Vagina (tissue), 2 donors: Measurements from ENCODE around the gene PNLIPRP2. TPM values are rescaled to one million over a fixed set of nuclear protein-coding genes. Genes with fewer than 3 reads are reported as not detected.

ENCODE experiments used
- DNase-seq, 2 donors: peaks; one replicate each; pipeline ENCODE4 v3.0.0-alpha.2; 2017; ENCODE audit errors: extremely low spot score in 2 of 2
- H3K27ac ChIP-seq: fragments of 200-600 bp; sonication (generic); one replicate; pipeline ENCODE4 v1.5.1; 2019
- H3K27me3 ChIP-seq: fragments of 200-600 bp; sonication (generic); one replicate; pipeline ENCODE4 v1.5.1; 2019
- H3K36me3 ChIP-seq, 2 donors: fragments of 200-600 bp; sonication (generic); one replicate each; pipeline ENCODE4 v1.5.1; 2017 to 2019
- H3K4me1 ChIP-seq: fragments of 200-600 bp; sonication (generic); one replicate; pipeline ENCODE4 v1.5.1; 2019
- H3K4me3 ChIP-seq, 2 donors: fragments of 200-600 bp; sonication (generic); 1 replicate in 1 of 2; 2 replicates in 1 of 2; pipeline ENCODE4 v1.5.1; 2016 to 2019
- H3K9me3 ChIP-seq: fragments of 200-600 bp; sonication (generic); one replicate; pipeline ENCODE4 v1.5.1; 2019
- POLR2A ChIP-seq, 2 donors: fragments of 450-650 bp; IDR thresholded peaks; one replicate each; pipeline ENCODE4 v1.6.1; 2017; ENCODE audit warnings: antibody characterized with exemption in 2 of 2, mild to moderate bottlenecking in 2 of 2, moderate library complexity in 2 of 2
- POLR2AphosphoS5 ChIP-seq, 2 donors: sonication (generic); formaldehyde crosslinking; IDR thresholded peaks; one replicate each; pipeline ENCODE4 v1.9.0; 2017; ENCODE audit warnings: antibody characterized with exemption in 2 of 2, mild to moderate bottlenecking in 2 of 2, low read depth in 1 of 2; ENCODE audit not compliant: insufficient read depth in 1 of 2
- intact Hi-C: fragments of 100-400 bp; cut with DNase I; formaldehyde crosslinking; loops from one replicate; pipeline ENCODE4 v1.15.1; 2023
- total RNA-seq: library from RNA; depleted of rRNA; stranded (reverse); fragments of >200 nt; gene quantifications from one replicate; pipeline ENCODE4 v1.2.3, GENCODE V29; 2016
- TF ChIP-seq, protein P1 (sequence below), 3 experiments: fragments of 450-650 bp in 2 of 3; fragments of 200-600 bp in 1 of 3; sonication (generic) in 1 of 3; IDR thresholded peaks; one replicate each; pipeline ENCODE4 v1.5.1; 2017 to 2019; ENCODE audit warnings: antibody characterized with exemption in 3 of 3, mild to moderate bottlenecking in 2 of 3, moderate library complexity in 2 of 3

Gene PNLIPRP2
- total RNA-seq, 1 donor from 2014 or later = not detected

DNA sequence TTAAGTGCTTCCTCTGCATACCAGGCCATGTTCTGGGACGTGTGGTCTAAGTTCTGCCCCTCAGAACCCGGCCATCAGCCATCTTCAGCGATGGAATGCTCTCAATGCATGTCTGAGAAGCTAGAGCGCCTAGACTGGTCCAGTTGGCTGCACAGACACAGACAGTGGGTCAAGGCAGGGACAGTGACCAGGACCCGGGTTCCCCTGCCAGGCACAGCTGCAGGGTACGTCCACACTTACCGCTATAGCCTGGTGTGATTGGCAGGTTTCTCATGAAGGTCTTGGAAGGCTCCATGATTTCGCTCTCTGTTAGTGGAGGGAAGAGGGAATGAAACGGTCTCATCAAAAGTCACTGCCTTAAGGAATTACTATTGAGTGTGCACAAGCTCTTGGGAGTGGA, 47.3 kb downstream of the PNLIPRP2 start:
- H3K4me1 ChIP-seq = peaks cover 8% of the 10 kb centered on the region
- no peaks in the 10 kb centered on the region for H3K9me3 ChIP-seq
- H3K27ac ChIP-seq = no peak overlapping the region
- no peaks in the 10 kb centered on the region for H3K27me3 ChIP-seq
- TF ChIP-seq, protein P1, sequence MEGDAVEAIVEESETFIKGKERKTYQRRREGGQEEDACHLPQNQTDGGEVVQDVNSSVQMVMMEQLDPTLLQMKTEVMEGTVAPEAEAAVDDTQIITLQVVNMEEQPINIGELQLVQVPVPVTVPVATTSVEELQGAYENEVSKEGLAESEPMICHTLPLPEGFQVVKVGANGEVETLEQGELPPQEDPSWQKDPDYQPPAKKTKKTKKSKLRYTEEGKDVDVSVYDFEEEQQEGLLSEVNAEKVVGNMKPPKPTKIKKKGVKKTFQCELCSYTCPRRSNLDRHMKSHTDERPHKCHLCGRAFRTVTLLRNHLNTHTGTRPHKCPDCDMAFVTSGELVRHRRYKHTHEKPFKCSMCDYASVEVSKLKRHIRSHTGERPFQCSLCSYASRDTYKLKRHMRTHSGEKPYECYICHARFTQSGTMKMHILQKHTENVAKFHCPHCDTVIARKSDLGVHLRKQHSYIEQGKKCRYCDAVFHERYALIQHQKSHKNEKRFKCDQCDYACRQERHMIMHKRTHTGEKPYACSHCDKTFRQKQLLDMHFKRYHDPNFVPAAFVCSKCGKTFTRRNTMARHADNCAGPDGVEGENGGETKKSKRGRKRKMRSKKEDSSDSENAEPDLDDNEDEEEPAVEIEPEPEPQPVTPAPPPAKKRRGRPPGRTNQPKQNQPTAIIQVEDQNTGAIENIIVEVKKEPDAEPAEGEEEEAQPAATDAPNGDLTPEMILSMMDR (IDR thresholded peaks at IDR 0.05) = no peak
- H3K36me3 ChIP-seq = no peaks in the 10 kb centered on the region
- peak in 1 of 2 donors; percentile 82 for DNase-seq
- no peak overlapping the region for H3K4me3 ChIP-seq
- intact Hi-C loops = no loop called here

DNA sequence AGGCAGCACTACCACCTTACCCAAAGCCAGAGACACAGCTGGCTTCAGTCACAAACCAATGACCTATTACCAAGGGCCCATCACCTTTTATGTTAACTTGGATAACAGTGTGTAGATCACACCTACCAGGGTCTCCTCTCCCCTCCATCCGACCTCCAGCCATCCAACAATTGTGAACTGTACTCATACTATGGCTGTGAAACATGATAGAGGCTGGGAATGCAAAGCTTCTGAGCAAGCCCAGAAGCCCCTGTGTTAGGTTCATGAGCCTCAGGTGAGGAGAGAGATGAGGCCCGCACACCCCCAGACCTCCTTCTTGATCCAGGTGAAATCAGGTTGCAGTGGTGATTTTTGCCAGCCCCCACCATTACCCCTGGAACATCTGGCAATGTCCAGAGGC, 47.7 kb downstream of the PNLIPRP2 start:
- H3K9me3 ChIP-seq = no peaks in the 10 kb centered on the region
- peak; percentile 58 to 75 for DNase-seq
- no peak overlapping the region for H3K4me3 ChIP-seq
- no peaks in the 10 kb centered on the region for H3K27me3 ChIP-seq
- intact Hi-C loops = no loop called here
- H3K27ac ChIP-seq = no peak overlapping the region
- no peaks in the 10 kb centered on the region for H3K36me3 ChIP-seq
- TF ChIP-seq POLR2AphosphoS5 (IDR thresholded peaks at IDR 0.05; ENCODE audit: insufficient read depth in 1 of 2, low read depth in 1 of 2) = no peak
- TF ChIP-seq, protein P1 (IDR thresholded peaks at IDR 0.05) = no peak
- no peak for TF ChIP-seq POLR2A (IDR thresholded peaks at IDR 0.05)
- peaks cover 8% of the 10 kb centered on the region for H3K4me1 ChIP-seq

- DNase-seq = peak in 1 of 2 donors; percentile 71
- Histone ChIP-seq H3K36me3 (no peaks in the 10 kb centered on the region), H3K9me3 (no peaks in the 10 kb centered on the region), H3K4me3 (no peak overlapping the region), H3K27ac (no peak overlapping the region), H3K27me3 (no peaks in the 10 kb centered on the region), H3K4me1 (peaks cover 8% of the 10 kb centered on the region)
- intact Hi-C loops = no loop called here
- TF ChIP-seq, protein P1 (IDR thresholded peaks at IDR 0.05) = no peak
- TF ChIP-seq POLR2AphosphoS5 (IDR thresholded peaks at IDR 0.05; ENCODE audit: insufficient read depth in 1 of 2, low read depth in 1 of 2) (no peak), POLR2A (IDR thresholded peaks at IDR 0.05) (no peak)
Measured at GRCh38 chr10:116669080-116669479, 48.3 kb downstream of the PNLIPRP2 start.

GRCh38 chr10:116669832-116670644, 49.3 kb downstream of the PNLIPRP2 start:
- TF ChIP-seq, protein P1 (IDR thresholded peaks at IDR 0.05) = no peak
- no peak for TF ChIP-seq POLR2AphosphoS5 (IDR thresholded peaks at IDR 0.05; ENCODE audit: insufficient read depth in 1 of 2, low read depth in 1 of 2)
- Histone ChIP-seq H3K27ac (no peak overlapping the region), H3K4me3 (peak overlapping the region; percentile 31 to 33), H3K27me3 (no peaks in the 10 kb centered on the region), H3K36me3 (no peaks in the 10 kb centered on the region), H3K4me1 (peaks cover 8% of the 10 kb centered on the region), H3K9me3 (no peaks in the 10 kb centered on the region)
- DNase-seq = peak in 1 of 2 donors; percentile 75
- intact Hi-C loops = no loop called here

DNA sequence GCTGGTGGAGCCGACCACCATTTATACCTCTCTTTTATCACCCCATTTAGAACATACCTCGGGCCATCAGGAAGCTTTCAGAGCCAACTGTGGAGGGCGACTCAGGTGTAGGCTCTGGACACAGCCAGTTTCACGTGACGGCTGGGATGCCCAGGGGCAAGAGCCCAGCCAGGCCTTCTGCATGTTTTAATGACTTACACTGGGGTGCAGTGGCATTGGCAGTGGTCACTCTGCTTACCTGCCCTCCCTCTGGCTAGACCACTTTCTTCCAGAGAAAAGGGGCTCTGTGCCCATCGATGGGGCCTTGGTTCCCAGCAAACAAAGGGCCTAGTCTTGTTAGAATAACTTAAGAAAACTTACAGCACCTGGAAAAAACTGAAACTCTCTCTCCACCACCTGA, 50.0 kb downstream of the PNLIPRP2 start:
- Histone ChIP-seq H3K9me3 (no peaks in the 10 kb centered on the region), H3K27ac (no peak overlapping the region), H3K27me3 (no peaks in the 10 kb centered on the region), H3K36me3 (no peaks in the 10 kb centered on the region), H3K4me3 (no peak overlapping the region), H3K4me1 (peaks cover 8% of the 10 kb centered on the region)
- intact Hi-C loops = no loop called here
- DNase-seq = peak in 1 of 2 donors; percentile 74
- TF ChIP-seq, protein P1 (IDR thresholded peaks at IDR 0.05) = no peak
- no peak for TF ChIP-seq POLR2A (IDR thresholded peaks at IDR 0.05)
